BE2C (cell line): ENCODE data around the gene CIB4.
A peak's percentile ranks its signal among the peaks of the same experiment; 100 is the strongest.

Experiments
- DNase-seq: peaks from one replicate; pipeline ENCODE4 v3.0.0-alpha.2; 2020
- H3K27me3 ChIP-seq: fragments of 250-450 bp; sonication (Bioruptor Pico); 2 replicates; pipeline ENCODE4 v1.5.1; 2020; ENCODE audit warnings: mild to moderate bottlenecking
- H3K36me3 ChIP-seq: fragments of 250-450 bp; sonication (Bioruptor Pico); 2 replicates; pipeline ENCODE4 v1.5.1; 2020; ENCODE audit warnings: mild to moderate bottlenecking
- H3K4me1 ChIP-seq: fragments of 250-450 bp; sonication (Bioruptor Pico); 2 replicates; pipeline ENCODE4 v1.5.1; 2020
- H3K4me3 ChIP-seq: 2 replicates; pipeline ENCODE4 v1.5.1; 2011; ENCODE audit warnings: low read depth, low read length
- H3K9me3 ChIP-seq: fragments of 250-450 bp; sonication (Bioruptor Pico); 2 replicates; pipeline ENCODE4 v1.5.1; 2020
- CTCF ChIP-seq: IDR thresholded peaks from 2 replicates; pipeline ENCODE4 v1.5.1; 2012; ENCODE audit warnings: mild to moderate bottlenecking, low read depth, low read length

CIB4 gene

GRCh38 chr2:26647981-26648380 is 6.8 kb upstream of the CIB4 start:
- no peak overlapping the region for H3K4me3 ChIP-seq
- H3K36me3 ChIP-seq = no peaks in the 10 kb centered on the region
- H3K27me3 ChIP-seq = no peaks in the 10 kb centered on the region
- peaks cover 7% of the 10 kb centered on the region for H3K4me1 ChIP-seq
- peaks cover 4% of the 10 kb centered on the region; the same call in 1 of the 2 replicates for H3K9me3 ChIP-seq
- no peak for DNase-seq
- no peak for TF ChIP-seq CTCF

- peaks cover 3% of the 10 kb centered on the region for H3K4me1 ChIP-seq
- H3K36me3 ChIP-seq = no peaks in the 10 kb centered on the region
- H3K27me3 ChIP-seq = no peaks in the 10 kb centered on the region
- peaks cover 4% of the 10 kb centered on the region; the same call in 1 of the 2 replicates for H3K9me3 ChIP-seq
- TF ChIP-seq CTCF = no peak
- H3K4me3 ChIP-seq = no peak overlapping the region
- DNase-seq = no peak
Measured at GRCh38 chr2:26646986-26647672, 6.0 kb upstream of the CIB4 start.

GRCh38 chr2:26645762-26646161 is 4.6 kb upstream of the CIB4 start:
- H3K36me3 ChIP-seq = no peaks in the 10 kb centered on the region
- no peaks in the 10 kb centered on the region for H3K27me3 ChIP-seq
- DNase-seq = no peak
- no peak overlapping the region for H3K4me3 ChIP-seq
- peaks cover 3% of the 10 kb centered on the region for H3K4me1 ChIP-seq
- no peak for TF ChIP-seq CTCF
- H3K9me3 ChIP-seq = peaks cover 4% of the 10 kb centered on the region; the same call in 1 of the 2 replicates

GRCh38 chr2:26644188-26644835 is 3.1 kb upstream of the CIB4 start:
- Histone ChIP-seq H3K27me3 (no peaks in the 10 kb centered on the region), H3K9me3 (no peaks in the 10 kb centered on the region), H3K4me1 (peaks cover 6% of the 10 kb centered on the region), H3K4me3 (no peak overlapping the region), H3K36me3 (no peaks in the 10 kb centered on the region)
- TF ChIP-seq CTCF = no peak
- DNase-seq = no peak

- Histone ChIP-seq H3K9me3 (no peaks in the 10 kb centered on the region), H3K36me3 (no peaks in the 10 kb centered on the region), H3K27me3 (no peaks in the 10 kb centered on the region), H3K4me3 (no peak overlapping the region), H3K4me1 (peaks cover 6% of the 10 kb centered on the region)
- TF ChIP-seq CTCF = no peak
- no peak for DNase-seq
Measured at GRCh38 chr2:26642429-26642828, 1.3 kb upstream of the CIB4 start.

- no peaks in the 10 kb centered on the region for H3K36me3 ChIP-seq
- H3K27me3 ChIP-seq = no peaks in the 10 kb centered on the region
- TF ChIP-seq CTCF = no peak
- no peak overlapping the region for H3K4me3 ChIP-seq
- peaks cover 17% of the 10 kb centered on the region for H3K4me1 ChIP-seq
- H3K9me3 ChIP-seq = no peaks in the 10 kb centered on the region
- peak; percentile 61 for DNase-seq
Measured at GRCh38 chr2:26640331-26640745, 828 bp downstream of the CIB4 start.
